ENCODE measurements around the gene IP6K1.
"Not testable (repeated sequence)": the region's sequence is repeated elsewhere in the genome, so short reads cannot be mapped to it uniquely, and the experiment has no call there.

The IP6K1 gene

DNA sequence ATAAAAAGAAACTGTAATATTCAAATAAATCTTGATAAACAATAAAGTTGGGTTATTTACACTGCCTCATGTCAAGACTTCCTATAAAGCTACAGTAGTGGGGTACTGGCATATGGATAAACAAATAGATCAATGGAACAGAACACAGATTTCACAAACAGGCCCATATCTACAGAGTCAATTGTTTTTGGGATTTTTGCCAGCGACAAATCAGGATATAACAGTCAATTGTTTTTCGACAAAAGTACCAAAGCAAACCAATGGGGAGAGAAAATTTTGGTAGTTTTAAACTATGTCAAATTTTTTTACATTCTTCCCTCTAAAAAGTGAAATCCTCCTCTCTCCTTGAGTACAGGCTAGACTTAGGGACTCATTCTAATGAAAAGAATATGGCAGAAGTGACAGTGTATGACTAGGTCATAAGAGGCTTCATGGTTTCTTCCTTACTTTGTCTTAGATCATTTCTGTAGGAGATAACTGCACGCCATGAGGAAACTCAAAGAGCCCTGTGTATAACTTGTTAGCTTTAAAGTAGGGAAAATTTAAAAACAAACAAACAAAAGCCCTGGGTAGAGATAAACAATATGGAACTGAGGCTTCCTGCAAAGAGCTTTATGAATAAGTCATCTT lies 16.9 kb downstream of the IP6K1 start:
- DNase-seq (ENCODE audit: low read depth in 2 of 3, low spot score in 2 of 3): no peak

DNA sequence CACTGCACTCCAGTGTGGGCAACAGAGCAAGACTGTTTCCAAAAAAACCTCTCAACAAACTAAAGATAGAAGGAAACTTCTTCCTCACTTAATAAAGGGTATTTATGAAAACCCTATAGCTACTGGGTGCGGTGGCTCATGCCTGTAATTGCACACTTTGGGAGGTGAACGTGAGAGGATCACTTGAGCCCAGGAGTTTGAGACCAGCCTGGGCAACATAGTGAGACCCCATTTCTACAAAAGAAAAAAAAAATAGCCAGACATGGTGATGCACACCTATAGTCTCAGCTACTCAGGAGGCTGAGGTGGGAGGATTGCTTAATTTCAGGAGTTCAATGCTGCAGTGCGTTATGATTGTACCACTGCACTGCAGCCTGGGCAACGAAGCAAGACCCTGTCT lies 22.4 kb downstream of the IP6K1 start:
- no peak for DNase-seq (ENCODE audit: low read depth in 2 of 3, low spot score in 2 of 3)

DNA sequence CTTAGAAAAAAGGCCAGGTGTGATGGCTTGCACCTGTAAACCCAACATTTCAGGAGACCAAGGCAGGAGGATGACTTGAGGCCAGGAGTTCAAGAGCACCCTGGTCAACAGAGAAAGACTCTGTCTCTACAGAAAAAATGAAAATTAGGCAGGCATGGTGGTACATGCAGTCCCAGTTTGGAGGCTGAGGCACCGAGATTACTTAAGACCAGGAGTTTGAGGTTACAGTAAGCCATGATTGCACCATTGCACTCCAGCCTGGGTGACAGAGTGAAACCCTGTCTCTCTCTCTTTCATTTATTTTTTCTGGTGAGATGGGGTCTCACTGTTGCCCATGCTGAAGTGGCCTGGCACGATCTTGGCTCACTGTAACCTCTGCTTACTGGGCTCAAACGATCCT lies 24.7 kb downstream of the IP6K1 start:
- DNase-seq (ENCODE audit: low read depth in 2 of 3, low spot score in 2 of 3): no peak

DNA sequence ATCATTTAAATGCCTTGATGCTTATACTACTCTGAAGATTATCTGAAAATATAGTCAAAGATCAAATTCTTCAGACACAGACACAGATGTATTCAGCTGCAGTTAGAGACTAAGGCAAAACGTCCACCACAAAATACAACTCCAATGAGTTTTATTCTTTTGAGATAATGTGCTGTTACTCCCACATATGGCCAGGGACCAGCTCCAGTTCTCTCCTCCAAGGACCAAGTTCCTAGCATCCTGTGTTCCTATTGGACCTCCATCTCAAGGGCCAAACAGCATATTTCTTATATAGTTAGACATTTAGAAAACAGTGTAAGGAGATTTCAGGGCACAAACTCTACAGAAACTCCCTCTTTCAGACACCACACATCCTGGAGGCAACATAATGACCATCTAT lies 27.1 kb downstream of the IP6K1 start:
- DNase-seq (ENCODE audit: low read depth in 2 of 3, low spot score in 2 of 3): no peak

DNA sequence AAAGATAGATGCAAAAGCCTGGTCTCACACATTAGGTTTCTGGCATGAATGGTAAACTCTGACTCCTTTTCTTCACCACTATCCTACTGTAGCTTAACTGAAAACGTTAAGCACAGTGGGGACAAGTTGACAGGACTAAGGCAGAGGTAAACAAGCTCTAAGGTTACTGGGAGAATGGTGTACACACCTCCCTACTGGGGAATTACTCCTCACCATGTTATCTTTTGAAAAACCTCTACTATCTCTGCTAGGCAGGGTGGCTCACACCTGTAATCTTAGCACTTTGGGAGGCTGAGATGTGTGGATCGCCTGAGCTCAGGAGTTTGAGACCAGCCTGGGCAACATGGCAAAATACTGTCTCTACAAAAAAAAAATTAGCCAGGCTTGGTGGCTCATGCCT lies 29.1 kb downstream of the IP6K1 start:
- no peak for DNase-seq (ENCODE audit: low read depth in 2 of 3, low spot score in 2 of 3)

DNA sequence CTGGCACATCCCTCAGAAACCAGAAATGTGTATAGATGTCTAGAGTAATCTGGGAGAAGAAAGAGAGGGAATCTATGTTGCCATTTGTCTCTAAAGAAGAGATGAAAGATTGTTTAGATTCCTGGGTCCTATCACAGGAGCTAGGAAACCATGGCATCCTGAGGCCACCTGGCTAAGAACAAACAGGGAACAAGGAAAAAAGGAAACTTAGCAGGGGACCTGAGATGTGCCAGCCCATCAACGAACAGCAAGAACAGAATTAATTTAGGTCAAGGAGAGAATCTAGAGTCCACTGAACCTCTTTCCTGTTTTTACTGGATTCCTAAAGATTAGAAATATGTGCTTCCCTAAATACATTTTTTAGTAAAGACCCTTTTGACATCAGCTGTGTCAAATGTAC lies 30.3 kb downstream of the IP6K1 start:
- DNase-seq (ENCODE audit: low read depth in 2 of 3, low spot score in 2 of 3): no peak

DNA sequence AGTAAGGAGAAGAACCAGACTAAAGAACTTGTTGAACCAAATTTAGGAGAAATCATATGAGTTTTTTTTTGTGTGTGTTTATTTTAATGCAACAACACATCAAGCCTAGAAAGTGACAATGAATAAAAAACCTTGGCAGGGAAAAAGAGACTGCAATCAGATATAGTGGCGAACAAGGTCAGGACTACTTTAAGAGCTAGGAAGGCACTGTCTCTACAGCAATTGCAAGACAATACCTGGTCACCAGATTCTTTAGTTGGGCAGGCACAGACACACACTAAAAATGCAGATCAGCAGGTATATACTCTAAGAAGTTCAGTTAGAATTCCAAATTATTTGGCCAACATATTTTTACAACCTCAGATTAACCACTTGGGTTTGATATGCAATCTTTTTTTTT lies 31.8 kb downstream of the IP6K1 start:
- DNase-seq (ENCODE audit: low read depth in 2 of 3, low spot score in 2 of 3): no peak

DNA sequence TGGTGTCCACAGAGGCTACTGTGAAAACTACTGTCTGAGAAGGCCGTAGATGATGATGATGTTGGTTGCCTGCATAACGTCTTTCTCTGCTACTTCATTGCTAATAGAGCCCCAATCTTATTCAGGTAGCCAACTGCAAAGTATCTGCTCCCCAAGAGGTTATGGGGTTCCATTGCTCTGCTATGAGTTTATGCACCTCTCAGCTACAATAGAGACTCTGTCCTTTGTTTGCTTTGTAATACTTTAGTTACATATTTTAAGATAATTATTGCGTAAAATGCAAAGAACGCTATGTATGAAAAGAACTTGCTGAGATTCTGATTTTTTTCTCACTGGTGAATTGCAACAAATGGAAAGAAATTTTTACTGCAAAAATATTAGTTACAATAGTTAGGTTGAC lies 34.8 kb downstream of the IP6K1 start:
- DNase-seq (ENCODE audit: low read depth in 2 of 3, low spot score in 2 of 3): no peak

DNA sequence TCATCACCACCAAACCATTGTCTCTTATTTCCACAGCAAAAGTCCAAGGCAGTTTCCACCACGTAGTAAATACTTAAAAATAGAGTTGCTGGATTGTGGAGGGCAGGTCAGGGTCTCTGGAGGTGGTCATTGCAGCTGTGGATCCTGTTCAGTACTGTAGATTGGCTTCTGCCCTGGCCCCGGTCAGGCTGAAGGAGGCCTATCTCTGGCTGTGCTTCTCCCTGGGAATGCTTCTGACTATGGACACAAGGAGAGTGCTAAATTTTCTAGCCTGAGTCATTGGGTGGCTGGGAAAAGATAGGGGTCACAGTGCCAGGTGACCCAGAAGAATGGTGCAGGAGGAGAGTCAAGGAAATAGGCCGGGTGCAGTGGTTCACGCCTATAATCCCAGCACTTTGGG lies 36.3 kb downstream of the IP6K1 start:
- no peak for DNase-seq (ENCODE audit: low read depth in 2 of 3, low spot score in 2 of 3)

DNA sequence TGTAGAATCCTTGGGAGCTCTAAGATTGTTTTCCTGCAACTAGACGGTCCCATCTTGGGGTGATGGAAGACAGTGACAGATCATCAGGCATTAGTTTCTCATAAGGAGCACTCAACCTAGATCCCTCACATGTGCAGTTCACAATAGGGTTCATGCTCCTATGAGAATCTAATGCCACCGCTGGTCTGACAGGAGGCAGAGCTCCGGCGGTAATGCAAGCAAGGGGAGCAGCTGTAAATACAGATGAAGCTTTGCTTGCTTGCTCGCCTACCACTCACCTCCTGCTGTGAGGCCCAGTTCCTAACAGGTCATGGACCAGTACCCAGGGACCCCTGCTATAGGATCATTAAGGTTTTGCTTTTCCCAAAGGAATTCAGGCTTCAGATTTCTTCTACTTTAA lies 37.5 kb downstream of the IP6K1 start:
- not testable (repeated sequence) for DNase-seq (ENCODE audit: low read depth in 2 of 3, low spot score in 2 of 3)

DNA sequence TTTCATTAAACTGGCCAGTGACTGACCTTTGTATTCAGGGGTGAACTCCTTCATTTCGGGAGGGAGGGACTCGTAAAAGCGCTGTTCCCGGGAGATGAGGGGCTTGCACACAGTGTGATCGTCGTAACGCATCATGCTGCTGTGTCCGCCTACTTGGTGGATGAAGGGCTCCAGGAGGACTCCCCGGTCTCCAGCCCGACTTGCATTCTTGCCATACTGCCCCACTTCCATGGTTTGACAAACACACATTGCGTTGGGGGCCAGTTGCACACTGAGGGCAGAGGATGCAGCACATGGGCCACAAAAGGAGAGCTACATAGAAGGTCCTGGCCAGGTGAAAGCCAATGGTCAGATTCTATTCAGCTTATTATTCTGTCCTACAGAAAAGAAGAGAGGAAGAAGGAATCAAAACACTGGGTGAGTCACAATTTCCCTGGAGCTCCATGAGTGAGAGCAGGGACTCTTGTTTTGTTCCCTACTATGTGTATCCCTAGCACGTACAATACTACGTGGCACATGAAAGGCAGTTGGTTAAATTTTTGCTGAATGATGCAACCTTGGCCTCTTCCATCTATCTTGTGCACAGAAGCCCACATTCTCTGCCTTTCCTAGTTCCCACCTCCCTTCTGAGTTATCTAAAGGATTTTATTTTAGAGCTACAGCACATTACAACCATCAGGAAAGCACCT lies 38.4 kb downstream of the IP6K1 start:
- no peak for DNase-seq (ENCODE audit: low read depth in 2 of 3, low spot score in 2 of 3)

DNA sequence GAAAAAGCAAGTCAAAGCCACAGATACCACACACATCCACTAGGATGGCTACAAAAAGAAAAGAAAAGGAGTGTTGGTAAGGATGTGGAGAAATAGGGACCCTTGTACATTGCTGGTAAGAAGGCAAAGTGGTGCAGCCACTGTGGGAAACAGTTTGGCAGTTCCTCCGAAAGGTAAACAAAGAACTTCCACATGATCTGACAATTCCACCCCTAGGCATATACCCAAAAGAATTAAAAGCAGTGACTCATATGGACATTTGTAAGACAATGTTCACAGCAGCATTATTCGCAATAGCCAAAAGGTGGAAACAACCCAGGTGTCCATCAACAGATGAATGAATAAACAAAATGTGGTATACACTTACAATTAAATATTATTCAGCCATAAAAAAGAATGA lies 40.4 kb downstream of the IP6K1 start:
- DNase-seq (ENCODE audit: low read depth in 2 of 3, low spot score in 2 of 3): no peak

DNA sequence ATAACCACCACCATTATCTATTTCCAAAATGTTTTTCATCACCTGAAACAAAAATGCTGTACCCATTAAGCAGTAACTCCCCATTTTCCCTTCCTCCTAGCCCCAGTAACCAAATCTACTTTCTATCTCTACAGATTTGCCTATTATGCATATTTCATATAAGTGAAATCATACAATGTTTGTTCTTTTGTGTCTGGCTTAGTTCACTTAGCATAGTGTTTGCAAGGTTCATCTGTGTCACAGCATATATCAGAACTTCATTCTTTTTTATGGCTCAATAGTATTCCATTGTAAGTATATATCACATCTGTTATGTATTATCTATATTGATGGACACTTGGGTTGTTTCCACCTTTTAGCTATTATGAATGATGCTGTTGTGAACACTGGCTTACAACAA lies 45.9 kb downstream of the IP6K1 start:
- DNase-seq (ENCODE audit: low read depth in 2 of 3, low spot score in 2 of 3): no peak

DNA sequence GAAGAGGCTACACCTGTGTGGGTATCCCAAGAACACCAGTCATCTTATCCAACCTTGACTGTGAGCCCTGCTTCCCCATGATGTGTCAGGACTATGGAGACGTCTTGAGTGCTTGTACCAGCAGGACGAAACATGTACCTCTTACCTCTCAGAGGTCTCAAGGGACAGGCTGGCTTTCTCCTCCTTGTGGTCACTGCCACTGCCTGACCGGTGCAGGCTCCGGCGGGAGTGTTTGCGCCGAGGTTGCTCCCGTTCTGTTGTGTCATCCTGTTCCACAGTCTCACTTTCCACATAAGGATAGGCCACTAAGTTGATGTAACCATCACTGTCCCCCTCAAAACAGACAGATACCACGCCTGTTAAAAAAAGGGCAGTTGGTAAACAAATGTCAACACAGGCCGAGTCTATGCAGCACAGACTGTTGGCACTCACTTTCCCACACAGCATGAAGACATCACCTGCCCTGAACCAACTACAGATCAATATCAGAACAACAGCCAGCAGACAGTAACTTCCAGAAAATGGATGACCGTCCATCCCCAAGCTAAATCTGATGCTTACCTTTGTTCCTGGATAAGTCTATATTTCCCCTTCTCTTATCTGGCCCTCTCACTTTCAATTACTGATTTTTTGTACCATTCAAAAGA lies 48.2 kb downstream of the IP6K1 start:
- no peak for DNase-seq (ENCODE audit: low read depth in 2 of 3, low spot score in 2 of 3)

DNA sequence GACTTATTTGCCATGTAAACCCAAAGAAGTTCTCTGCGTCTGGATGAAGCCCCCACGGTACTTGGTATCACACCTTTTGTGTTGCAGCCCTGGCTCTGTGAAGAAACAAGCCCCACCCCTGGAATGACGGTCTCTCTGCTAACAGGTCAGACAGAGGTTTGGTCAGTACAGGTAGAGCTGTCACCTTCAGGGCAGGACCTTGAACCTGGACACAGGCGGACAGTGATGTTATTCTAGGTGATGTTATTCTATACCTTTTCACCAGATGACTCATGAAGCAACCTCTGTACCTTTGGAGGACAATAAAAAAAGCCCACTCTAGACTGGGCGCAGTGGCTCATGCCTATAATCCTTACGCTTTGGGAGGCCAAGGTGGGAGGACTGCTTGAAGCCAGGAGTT lies 51.6 kb downstream of the IP6K1 start:
- DNase-seq (ENCODE audit: low read depth in 2 of 3, low spot score in 2 of 3): no peak

DNA sequence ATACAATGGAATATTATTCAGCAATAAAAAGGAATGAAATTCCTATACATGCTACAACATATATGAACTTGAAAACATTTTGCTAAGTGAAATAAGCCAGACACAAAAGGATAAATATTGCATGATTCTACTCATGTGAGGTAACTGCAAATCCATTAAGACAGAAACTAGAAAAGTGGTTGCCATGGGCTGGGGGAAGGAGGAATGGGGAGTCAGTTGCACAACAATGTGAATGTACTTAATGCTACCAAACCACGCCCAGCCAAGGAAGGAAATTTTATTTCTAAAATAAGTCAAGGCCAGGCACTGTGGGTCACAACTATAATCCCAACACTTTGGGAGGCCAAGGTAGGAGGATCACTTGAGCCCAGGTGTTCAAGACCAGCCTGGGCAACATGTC lies 52.8 kb downstream of the IP6K1 start:
- DNase-seq (ENCODE audit: low read depth in 2 of 3, low spot score in 2 of 3): no peak

DNA sequence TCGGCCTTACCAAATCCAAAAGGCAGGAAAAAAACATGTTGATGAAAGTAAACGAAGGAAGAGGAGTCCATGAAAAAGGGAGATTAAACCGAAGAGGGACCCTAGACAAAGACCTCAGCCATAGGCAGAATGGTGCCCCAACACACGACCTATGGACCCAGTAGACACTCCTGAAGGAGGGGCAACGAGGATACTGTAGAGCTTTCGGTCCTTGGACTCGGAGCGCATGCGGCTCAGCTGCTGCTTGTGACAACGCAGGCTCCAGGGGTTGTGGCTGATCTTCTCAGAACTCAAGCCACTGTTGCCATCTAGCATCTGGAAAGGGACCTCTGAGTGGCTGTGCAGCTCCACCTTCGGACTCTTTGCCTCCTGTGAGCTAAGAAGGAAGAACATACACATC lies 53.7 kb downstream of the IP6K1 start:
- no peak for DNase-seq (ENCODE audit: low read depth in 2 of 3, low spot score in 2 of 3)

DNA sequence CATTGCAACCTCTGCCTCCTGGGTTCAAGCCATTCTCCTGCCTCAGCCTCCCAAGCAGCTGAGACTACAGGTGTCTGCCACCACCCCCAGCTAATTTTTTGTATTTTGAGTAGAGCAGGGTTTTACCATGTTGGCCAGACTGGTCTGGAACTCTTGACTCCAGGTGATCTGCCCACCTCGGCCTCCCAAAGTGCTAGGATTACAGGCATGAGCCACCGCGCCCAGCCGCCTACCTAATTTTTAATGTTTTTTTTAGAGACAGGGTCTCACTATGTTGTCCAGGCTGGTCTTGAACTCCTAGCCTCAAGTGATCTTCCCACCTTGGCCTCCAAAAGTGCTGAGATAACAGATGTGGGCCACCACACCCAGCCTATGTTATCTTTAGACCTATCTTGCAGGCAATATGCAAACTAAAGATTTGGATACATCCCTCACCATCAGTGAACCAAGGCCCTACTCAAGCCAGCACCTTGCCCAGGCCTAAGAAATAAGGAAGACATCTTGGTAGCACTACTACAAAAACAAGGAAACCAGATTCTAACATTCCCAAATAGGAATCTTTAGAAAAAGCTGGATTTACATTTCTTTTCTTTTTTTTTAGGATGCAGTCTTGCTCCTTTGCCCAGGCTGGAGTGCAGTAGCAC lies 56.3 kb downstream of the IP6K1 start:
- DNase-seq (ENCODE audit: low read depth in 2 of 3, low spot score in 2 of 3): no peak

DNA sequence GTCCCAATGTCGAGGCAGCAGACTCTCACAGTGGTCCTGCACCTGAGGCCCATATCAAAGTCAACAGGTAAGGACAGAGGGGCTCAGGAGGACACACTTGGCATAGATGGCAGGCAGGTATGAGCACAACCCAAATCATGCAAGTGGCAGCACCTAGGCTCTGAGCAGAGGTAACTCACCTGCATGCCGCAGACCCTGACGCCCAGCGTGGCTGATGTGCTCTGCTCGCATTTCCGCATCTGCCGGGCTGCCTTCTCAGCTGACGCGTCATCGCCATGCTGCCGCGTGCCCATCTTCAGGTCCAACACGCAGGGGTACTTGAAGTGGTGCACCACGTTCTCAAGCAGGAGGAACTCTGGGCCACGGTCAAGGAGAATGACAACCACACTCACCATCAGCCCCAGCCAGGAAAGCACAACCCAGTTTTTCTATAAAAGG lies 58.4 kb downstream of the IP6K1 start:
- no peak for DNase-seq (ENCODE audit: low read depth in 2 of 3, low spot score in 2 of 3)

DNA sequence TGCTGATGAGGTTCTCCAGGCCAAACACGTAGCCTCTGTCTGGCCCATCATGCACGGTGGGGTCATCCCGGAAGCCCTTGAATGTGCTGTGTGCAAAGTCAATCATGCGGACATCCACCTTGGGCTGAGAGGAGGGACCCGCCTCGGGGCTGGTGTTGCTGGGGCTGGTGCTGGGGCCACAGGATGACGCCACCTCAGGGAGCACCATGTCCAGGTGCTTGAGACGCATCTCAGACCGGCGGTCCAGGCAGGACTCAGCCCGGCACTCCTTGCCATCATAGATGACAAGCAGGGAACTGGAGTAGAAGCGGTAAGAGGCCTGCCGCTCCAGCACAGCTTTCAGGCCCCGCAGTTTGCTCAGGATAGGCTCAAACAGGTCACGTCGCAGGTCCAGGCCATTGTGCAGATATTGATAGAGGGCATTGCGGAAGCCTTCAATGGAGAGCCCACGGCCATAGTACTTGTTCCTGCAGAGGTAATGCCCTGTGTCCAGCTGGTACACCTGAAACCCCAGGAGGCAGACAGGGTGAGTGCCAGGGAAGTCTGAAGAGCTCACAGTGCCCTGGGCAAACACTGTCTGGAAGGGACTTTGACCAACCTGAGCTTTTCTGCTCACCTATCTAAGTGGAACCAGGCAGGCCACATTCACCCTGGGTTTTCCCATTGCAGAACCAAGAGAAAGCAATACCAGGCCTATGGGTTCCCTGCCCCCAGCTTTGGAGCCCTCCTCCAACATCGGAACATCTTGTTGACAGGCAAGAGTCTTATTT lies 59.0 kb downstream of the IP6K1 start:
- DNase-seq (ENCODE audit: low read depth in 2 of 3, low spot score in 2 of 3): no peak

DNA sequence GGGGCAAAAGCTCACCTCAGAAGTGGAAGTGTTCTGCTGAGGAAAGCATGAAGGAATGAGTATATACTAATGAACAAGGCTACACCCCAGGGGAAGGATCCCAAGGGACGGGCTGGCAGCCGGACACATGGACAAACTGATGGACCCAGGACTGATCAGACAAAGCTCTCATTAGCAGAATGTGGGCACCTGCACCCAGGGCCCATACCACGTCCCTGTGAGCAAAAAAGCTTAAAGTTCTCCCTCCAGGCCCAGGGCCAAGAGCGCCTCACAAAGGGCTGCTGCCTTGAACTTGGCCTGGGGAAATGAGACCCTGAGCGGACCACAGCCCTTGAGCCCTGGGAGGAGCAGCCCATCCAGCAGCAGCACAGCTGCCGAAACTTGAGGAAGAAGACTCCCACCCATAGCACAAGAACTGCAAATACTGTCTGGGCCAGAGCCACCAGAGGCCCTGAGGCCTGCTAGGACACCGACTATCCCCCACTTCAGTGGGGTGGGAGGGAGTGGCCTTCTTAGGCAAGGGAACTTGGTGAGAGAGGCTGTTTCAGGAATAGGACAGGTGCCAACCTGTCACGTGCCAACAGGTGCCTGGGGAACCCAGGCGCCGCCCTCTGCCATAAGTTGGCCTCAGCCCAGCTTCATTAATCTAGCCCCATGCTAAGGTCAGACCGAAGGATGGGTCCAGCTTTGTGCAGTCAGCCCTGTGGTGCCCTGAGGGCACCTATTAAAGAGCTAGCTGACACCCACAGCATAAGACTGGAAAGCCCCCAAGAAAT lies 60.2 kb downstream of the IP6K1 start:
- DNase-seq (ENCODE audit: low read depth in 2 of 3, low spot score in 2 of 3): no peak
